Stimulated activated CD8-positive, alpha-beta memory T cell treated with anti-CD3 and anti-CD28 coated beads, Interleukin-7, amount 100 ng/mL, for 4 hours (primary cell): ENCODE results near the gene FTCDNL1.
A peak's percentile ranks its signal among the peaks of the same experiment; 100 is the strongest.

ENCODE experiments used
- DNase-seq, 2 donors: peaks; one replicate each; pipeline ENCODE4 v3.0.0-alpha.2; 2020; ENCODE audit warnings: low read depth in 2 of 2

FTCDNL1 gene

DNA sequence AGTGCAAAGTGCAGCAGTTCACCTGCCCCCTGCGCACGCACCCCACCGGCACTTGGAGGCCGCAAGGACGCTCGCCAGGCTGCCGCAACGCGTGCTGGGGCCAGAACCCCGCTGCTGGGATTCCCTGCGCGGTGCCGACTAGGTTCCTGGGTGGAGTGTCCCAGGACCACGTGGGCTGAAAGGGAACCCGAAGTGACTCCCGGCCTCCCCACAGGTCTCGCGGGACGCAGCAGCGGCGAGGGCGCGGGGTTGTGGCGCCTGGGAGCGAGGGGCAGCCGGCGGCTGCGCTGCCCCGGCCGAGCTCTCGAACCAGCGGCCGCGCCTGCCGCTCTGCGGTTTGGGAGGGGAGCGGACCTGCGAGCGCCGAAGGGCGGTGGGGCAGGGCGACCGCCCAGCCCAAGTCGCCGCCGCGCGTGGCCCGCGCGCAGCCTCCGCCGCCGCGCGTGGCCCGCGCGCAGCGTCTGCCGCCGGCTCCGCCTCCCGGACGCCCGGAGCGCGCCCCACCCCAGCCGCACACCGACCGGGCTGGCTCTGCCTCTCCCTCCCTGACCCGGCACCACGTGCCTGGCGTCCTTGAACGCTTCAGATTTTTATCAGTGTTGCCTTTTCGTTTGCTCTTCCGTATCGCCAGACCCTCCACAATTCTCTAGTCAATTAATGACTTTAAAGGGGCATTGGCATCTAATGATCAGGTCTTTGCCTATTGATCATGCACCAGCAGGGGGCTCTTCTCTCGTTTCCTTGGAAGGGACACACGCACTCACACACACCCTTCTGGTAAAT, at the start of gene FTCDNL1:
Gene FTCDNL1 (minus strand): TSS at position 475 of the 783 bp plus-strand sequence. CDS start 2,230 bp downstream, outside the sequence.
- DNase-seq = peak; percentile 31 to 60

DNA sequence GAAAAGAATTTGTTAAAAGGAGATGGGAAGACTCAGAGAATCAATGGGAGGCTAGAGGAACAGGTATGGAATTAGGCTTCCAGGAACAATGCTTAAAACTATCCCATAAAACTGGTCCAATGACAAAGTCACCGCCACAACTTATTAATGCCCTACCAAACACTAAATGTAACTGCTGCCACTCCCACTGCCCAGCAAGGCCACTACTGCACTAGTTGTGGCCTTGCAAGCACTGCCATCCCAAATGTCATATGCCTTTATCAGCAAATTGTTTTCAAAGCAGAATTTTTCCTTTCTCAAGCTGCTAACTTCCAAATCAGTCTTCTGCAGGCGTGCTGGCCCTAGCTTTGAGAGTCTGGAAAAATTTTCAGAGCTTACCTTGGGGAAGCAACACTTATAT, 45.6 kb upstream of the FTCDNL1 start:
- DNase-seq = no peak

DNA sequence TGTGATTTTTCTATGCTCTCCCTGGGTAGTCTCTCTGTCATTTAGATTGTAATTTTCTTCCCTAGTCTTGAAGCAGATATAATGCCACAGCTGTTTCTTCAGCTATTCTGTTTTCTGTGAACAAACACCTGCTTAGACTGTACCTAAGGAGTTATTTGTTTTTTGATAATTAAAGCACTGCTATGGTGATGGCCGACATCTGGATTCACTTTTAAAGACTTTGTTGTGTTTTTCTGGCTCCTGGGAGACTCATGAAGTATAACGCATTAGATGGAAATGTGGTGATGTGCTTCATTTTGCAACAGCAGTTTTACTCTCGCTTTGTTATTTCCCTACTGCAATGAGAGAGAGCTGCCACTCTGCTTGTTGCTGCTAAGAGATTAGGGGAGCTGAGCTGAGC, 44.4 kb upstream of the FTCDNL1 start:
- no peak for DNase-seq

DNA sequence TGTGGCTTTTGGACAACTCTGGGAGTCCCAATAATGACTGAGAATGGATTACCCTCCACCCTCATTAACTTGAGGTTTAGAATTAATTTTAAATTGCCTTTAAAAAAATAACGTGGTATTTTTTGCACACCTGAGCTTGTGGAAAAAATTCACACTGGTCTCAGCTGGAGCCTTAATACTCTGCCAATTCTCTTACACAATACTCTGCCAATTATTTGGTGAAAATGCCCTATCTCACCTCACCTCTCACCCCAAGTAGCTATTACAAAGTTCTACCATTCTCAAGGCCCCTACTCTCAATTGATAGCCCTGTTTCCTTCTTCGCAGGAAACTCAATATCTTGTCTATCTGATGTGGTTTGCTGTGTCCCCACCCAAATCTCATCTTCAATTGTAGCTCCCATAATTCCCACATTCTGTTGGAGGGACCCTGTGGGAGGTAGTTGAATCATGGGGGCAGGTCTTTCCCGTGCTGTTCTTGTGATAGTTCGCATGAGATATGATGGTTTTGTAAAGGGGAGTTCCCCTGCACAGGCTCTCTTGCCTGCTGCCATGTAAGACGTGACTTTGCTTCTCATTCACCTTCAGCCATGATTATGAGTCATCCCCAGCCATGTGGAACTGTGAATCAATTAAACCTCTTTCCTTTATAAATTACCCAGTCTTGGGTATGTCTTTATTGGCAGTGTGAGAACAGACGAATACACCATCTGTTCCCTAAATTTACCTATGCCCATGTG, 32.7 kb upstream of the FTCDNL1 start:
- no peak for DNase-seq

DNA sequence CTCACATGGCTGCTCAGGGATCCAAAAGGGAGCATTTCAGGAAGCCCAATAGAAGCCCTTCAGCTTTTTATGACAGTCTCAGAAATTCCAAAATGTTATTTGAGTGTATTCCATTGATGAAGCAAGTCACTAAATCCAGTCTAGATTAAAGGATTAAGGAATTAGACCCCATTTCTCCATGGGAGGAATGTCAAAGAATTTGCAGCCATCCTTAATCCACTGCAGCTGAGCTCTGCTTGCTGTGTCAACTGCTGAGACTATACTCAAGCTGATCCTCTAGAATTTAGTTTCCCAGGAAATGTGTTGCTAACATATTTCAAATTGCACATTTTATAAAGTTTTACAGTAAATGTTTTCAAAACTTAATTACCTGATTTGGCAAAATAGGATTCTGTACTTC, 31.7 kb upstream of the FTCDNL1 start:
- no peak for DNase-seq

DNA sequence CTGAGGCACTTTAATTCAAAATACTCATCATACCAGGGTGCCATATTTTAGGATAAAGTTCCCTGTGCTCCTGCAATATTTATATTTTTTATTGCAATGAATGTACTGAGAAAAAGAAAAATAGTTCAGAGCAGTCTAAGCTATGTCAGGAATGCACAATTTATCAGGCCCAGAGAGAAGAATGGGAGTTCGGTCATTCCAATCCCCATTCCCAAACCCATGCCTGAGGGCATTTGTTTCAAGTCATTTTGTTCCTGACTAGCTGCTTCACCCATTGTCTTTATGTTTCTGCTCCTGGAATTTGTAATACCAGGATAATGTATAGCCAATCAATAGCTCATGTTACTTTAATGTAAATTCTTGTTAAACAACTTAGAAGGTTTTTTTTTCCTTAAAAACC, 24.4 kb upstream of the FTCDNL1 start:
- DNase-seq = no peak

DNA sequence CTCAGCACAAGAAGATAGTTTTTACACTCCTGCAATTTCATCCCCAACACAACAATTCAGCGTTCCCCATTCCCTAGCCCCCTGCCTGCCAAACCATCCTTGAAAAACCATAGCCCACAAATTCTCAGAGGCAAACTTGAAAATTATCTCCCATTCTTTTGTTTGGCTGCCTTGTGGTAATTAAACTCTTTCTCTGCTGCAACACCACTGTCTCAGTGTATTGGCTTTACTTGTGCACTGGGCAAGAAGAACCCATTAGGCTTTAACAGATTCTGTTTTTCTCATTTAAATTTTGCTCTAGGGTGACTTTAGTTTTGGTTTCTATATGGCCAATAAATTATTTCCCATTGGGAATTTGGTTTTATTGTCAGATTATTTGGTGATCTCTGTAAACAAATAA, 23.2 kb upstream of the FTCDNL1 start:
- no peak for DNase-seq

DNA sequence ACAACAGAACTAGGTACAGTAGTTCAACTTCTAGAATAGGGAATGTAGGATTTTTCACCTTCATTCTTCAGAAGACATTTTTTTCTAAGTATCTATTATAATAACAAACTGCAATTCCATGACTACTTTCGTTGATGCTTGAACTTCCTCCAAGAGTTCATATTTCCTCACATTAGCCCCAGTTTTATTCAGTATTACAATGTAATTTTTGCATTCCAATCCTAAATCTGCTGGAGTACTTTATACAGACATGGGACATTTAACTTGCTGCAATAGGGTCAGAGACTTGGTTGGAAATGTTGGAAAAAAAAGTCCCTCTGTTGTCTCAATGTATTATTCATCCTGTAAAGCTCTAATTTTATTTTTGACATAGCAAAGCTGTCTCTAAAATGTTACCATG, 19.6 kb upstream of the FTCDNL1 start:
- no peak for DNase-seq

DNA sequence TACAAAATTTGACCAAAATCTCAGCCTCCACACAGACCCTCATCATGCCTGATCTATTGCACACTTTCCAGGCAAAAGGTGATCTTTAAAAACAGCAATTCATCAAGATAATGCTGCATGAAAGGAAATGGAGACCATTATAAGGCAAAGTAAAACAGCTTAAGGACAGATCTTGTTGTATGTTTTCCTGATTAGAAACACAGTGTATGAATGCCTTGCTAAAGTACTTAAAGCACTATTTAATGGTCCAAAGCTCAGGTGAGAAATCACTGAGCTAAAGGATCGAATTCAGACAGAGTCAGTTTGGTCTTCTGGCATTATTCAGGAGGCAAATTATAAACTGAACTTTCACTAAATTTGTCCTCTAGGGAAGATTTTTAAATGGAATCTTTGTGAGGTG, 18.7 kb upstream of the FTCDNL1 start:
- no peak for DNase-seq

DNA sequence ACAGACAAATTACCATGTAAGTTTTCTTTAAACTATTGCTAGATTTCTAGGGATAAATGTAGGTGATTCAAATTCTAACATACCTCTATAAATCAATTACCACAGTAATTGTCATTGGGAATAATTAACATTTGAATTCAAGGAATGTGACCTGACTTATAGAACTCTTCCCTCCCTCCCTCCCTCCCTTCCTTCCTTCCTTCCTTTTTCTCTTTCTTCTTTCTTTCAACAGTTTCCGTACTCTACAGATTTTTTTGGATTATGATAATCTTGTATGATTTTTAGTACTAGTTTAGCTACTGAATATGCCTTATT, 18.2 kb upstream of the FTCDNL1 start:
- DNase-seq = no peak

DNA sequence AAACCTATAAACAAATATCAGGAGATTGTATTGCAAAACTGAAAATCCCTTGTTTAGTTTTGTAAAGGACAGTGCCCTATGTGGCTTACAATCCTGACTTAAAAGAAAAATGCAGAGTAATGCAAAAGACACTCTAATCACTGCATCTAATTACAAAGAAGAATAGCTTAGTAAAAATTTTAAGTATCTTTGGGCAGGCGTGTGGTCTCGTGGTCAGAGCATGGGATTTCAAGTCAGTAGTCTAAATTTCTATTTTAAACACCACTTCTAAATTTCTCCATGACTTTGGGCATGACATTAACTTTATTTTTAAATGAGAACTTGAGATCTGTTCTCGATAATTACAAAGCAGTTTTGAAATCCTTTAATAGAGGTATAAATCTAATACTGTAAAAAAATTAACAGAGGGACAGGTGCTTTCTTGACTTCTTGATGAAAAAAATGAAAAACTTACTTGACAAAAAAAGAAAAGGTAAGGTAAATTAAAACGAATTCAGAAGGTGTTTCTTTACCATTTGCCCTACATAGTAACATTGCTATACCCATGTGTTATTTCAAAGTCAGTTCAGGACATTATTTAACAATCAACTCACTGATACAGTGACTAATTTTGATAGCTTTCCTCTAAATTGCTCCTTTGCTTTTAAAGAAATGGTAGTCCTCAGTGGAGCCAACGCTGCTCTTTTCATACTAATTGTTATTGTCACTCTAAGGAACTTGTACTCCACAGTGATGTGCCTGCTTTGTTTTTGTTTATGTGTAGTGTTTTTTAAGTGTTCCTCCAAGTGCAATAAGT, 17.6 kb upstream of the FTCDNL1 start:
- no peak for DNase-seq

DNA sequence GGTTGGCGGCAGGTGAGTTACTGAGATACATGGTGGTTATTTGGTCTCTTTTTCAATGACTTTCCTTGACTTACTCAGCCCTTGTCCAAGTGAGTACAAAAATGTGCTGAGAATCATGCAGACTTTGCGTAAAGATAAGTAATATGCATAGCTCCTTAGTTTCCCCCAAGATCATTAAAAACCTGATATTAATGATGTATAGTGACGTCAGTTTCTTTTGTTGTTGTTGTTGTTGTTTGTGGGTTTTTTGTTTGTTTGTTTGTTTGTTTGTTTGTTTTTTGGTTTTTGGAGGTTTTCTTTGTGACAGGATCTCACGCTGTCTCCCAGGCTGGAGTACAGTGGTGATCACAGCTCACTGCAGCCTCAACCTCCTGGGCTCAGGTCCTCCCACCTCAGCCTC, 14.9 kb upstream of the FTCDNL1 start:
- DNase-seq = no peak

DNA sequence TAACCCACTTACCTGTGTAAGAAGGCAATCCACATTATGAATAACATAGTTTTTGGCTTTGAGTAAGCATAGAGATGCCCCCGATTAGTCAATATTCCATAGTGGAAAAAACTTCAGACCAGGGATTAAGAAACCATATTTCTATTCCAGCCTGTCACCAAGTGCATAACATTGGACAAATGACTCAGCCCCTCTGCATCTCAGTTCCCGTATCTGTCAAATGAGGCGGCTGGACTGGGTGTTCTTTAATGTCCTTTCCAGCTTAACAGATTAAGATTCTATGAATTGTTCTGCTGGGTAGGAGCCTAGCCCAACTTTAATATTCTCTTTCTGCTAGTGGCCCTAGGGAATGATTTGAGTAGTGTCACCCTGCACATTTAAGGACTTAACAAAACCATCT, 11.8 kb upstream of the FTCDNL1 start:
- no peak for DNase-seq

DNA sequence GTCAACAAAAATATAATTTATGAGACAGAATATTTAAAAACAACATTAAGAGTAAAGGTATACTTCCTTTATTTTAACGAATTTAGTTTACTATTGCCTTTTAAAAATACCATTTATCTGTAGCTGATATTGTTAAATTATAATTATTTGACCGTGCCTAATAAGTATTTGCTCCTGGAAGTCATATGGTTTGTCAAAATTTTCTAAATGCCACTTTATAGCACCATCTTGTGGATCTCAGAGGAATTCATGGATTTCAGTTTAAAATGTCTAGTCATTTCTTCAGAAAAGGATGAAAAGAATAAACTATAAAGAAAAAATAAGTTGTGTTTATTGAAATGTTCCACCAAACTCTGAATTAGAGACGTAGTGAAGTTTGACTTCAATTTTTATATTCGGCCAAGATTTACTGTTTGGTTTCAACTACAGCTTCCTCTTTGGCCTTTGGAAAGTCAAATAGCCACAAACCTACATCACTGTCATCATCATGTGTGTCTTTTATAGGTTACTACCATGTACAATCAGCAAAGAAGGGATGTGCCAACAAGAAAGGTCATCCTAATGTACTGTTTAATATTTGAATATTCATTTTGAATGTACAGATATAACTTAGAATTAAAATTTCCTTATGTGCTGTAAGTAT, 10.3 kb upstream of the FTCDNL1 start:
- no peak for DNase-seq

DNA sequence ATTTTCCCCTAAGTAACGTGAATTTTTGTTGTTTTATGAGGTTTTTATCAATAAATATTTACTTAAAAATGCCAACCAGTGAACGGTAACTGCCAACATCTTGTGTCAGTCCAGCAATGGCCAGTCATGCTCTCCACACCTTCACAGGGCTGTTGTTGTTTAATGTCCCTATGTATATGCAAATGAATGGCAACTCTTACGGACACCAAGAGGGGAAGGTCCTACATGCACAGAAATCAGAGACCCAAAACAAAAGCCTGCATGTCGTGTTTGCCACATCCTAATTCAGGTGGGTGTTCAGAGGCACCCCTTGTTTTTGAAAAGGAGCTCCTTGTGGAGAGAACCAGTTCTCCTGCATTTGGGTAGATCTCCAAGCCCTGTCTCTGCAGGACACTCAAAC, 4.8 kb upstream of the FTCDNL1 start:
- DNase-seq = no peak

DNA sequence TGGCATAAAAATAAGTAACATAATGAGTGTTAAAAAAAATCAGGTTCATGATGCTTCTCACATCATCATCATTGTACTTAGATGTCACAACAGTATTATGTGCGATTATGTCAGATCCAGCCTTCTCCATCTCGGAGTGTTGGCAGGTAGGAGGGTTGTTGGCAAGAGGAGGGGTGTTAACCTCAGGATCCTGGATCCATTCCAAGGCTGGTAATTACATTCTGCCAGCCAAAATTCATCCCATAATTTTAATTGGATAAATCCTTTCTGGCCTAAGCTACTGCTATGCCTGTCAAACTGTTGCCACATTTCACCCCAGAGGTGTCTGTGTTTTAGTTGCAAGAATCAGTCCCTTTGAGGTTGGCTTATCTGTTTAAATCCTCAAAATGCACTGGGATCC, 891 bp upstream of the FTCDNL1 start:
- no peak for DNase-seq

DNA sequence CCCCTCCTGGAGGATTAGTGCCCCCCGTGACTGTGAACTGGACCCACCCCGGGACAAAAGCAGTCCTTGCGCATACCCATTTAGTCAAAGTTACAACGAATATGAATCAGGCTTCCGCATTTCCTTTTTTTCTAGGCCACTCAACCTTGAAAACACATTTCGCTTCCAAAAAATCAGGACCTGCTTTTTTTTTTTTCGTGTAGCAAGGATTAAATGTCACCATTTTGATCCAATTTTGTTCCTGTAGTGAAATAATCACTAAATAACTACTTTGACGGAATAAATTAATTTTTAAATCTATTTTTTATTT, 464 bp upstream of the FTCDNL1 start:
- DNase-seq = no peak

DNA sequence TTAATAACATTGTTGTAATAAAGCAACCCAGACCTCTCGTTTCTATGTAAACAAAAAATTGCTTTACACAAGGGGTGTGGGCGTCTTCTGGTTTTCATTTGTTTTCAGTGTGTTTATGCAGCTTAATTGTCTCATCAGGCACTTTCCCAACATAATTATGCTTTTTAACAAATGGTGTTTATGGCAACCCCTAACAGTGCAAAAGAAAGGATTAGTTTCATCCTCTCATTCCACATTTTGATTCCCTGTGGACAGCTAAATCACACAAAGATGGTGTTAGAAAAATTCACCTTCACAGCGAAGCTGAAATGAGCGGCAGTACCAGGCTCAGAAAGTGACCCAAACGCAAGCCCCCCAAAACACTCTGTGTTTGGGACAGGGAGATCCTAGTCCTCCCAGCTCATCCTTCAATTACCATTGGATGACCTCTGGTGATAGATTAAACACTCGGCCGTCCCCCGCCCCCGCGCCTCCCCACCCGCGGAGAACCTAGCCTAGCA, 724 bp downstream of the FTCDNL1 start:
- DNase-seq = no peak

DNA sequence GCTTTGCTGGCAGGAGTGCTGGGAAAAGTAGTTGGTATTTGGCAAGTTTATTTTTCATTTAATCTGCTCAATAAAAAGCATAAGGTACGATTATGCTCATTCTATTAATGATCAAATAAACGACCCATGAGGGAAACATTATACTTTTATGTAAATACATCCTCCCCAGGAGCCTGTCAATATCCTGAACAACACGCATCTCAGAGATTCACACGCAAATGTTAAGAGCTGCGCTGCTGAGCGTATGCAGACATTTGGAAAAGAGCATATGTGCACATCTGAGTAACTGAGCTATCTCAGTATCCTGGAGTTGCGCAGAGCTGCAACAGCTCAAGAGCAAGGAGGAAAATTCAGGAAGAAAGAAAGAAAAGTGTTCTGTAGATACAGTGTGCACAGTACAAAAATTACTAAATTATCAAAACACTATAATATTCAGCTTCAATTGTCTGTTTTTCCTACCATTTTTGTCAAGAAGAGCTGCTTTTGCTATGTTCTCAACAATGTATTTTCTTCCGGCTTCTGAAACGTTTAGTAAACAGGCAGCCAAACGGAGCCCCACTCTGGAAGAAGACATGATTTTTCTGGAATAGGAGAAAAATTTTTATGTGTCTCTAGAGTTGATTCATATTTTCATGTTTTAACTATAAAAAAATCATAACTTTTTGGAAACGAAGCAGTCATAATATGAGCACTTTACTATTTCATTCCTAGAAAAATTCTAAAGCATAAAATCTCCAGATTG, 2.4 kb downstream of the FTCDNL1 start:
- no peak for DNase-seq

DNA sequence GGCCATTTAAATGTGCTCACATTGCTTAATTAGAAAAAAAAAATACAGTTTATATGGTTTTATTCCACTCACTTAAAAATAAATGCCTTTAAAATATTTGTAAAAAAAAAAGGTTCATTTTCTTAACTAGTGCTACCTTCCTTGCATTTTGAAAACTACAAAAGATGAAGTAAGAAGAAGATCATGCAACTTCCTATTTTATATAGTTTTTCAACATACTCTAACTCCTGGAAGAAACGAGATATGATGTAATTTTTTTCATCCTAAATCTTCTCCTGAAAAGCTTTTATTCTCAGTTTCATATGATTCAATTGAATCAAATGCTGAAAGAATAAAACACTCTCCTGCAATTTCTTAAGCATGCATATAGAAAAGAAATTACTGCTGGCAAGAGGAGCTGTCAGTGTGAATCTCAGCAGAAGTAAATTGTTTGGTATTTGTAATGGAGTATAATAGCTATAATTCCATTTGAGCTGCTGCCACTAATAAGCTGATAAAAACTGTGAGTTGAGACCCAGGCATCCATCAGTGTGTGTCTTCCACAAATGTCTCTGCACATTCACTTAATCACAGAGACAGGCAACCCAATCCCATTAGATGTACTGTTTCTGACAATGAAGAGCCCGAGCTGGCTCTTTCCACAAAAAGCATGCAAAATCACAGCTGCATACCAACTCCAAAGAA, 3.7 kb downstream of the FTCDNL1 start:
- DNase-seq = no peak
